Measurements from ENCODE around the gene MAPKAP1.
"Not testable (repeated sequence)": the region's sequence is repeated elsewhere in the genome, so short reads cannot be mapped to it uniquely, and the experiment has no call there.

The MAPKAP1 gene

GRCh38 chr9:125730168-125730567, 23.2 kb upstream of the MAPKAP1 start:
- DNase-seq = no peak

GRCh38 chr9:125726456-125727132, 19.6 kb upstream of the MAPKAP1 start:
- no peak for DNase-seq

GRCh38 chr9:125707472-125707804, 430 bp upstream of the MAPKAP1 start:
- DNase-seq = no peak

GRCh38 chr9:125705893-125706292, 1.1 kb downstream of the MAPKAP1 start:
- no peak for DNase-seq

GRCh38 chr9:125703662-125704061, 3.3 kb downstream of the MAPKAP1 start:
- no peak for DNase-seq

GRCh38 chr9:125701351-125701750, 5.7 kb downstream of the MAPKAP1 start:
- no peak for DNase-seq

GRCh38 chr9:125700791-125701190, 6.2 kb downstream of the MAPKAP1 start:
- DNase-seq = no peak

GRCh38 chr9:125699870-125700269, 7.1 kb downstream of the MAPKAP1 start:
- DNase-seq = no peak

- DNase-seq = no peak
Observed at GRCh38 chr9:125696106-125696647, 10.8 kb downstream of the MAPKAP1 start.

- not testable (repeated sequence) for DNase-seq
Observed at GRCh38 chr9:125695548-125695947, 11.5 kb downstream of the MAPKAP1 start.

- DNase-seq = no peak
Observed at GRCh38 chr9:125694478-125694877, 12.5 kb downstream of the MAPKAP1 start.

- DNase-seq = not testable (repeated sequence)
Observed at GRCh38 chr9:125693492-125693891, 13.5 kb downstream of the MAPKAP1 start.

- DNase-seq = no peak
Observed at GRCh38 chr9:125691869-125692268, 15.1 kb downstream of the MAPKAP1 start.

GRCh38 chr9:125690679-125691078, 16.3 kb downstream of the MAPKAP1 start:
- DNase-seq = no peak

GRCh38 chr9:125687163-125687863, 19.7 kb downstream of the MAPKAP1 start:
- no peak for DNase-seq

- DNase-seq = no peak
Observed at GRCh38 chr9:125685167-125685566, 21.8 kb downstream of the MAPKAP1 start.

- no peak for DNase-seq
Observed at GRCh38 chr9:125683486-125683885, 23.5 kb downstream of the MAPKAP1 start.

GRCh38 chr9:125682340-125682739, 24.7 kb downstream of the MAPKAP1 start:
- no peak for DNase-seq

GRCh38 chr9:125681657-125682056, 25.4 kb downstream of the MAPKAP1 start:
- DNase-seq = no peak

GRCh38 chr9:125681086-125681622, 25.9 kb downstream of the MAPKAP1 start:
- DNase-seq = no peak

- DNase-seq = no peak
Observed at GRCh38 chr9:125680445-125680844, 26.6 kb downstream of the MAPKAP1 start.

GRCh38 chr9:125679597-125680189, 27.3 kb downstream of the MAPKAP1 start:
- no peak for DNase-seq
